Activated T-helper 1 cell treated with anti-CD3 and anti-CD28 coated beads, Interleukin-12 subunit alpha, Interleukin-12 subunit beta, Interleukin-2, Interleukin-4 antibody, amounts not matched to agents 30 ng/mL and 10 ng/mL and 1 ng/mL, durations not matched to agents 14 hours and 24 hours and 36 hours (primary cell): ENCODE results near the gene TSPAN4. TPM values are rescaled to one million over a fixed set of nuclear protein-coding genes. Genes with fewer than 3 reads are reported as not detected.
A peak's percentile ranks its signal among the peaks of the same experiment; 100 is the strongest.

Experiments used
- DNase-seq: peaks from one replicate; pipeline ENCODE4 v3.0.0; 2021; ENCODE audit warnings: low spot score
- H3K27ac Mint-ChIP-seq: one replicate; pipeline ENCODE4 v1.8.0; 2021; ENCODE audit warnings: mild to moderate bottlenecking, mixed read lengths
- H3K27me3 Mint-ChIP-seq: one replicate; pipeline ENCODE4 v1.8.0; 2022; ENCODE audit warnings: mild to moderate bottlenecking, moderate library complexity, mixed read lengths; ENCODE audit not compliant: insufficient read depth
- H3K36me3 Mint-ChIP-seq: one replicate; pipeline ENCODE4 v1.8.0; 2021; ENCODE audit warnings: low read depth, mixed read lengths
- H3K4me1 Mint-ChIP-seq: one replicate; pipeline ENCODE4 v1.8.0; 2021; ENCODE audit warnings: low read depth, mixed read lengths
- H3K4me3 Mint-ChIP-seq: one replicate; pipeline ENCODE4 v1.8.0; 2021; ENCODE audit warnings: mild to moderate bottlenecking, moderate library complexity, mixed read lengths
- H3K9me3 Mint-ChIP-seq: one replicate; pipeline ENCODE4 v1.8.0; 2021; ENCODE audit warnings: mixed read lengths
- intact Hi-C: fragments of 100-400 bp; cut with micrococcal nuclease; formaldehyde crosslinking; loops from one replicate; pipeline ENCODE4 v1.15.1; 2024
- total RNA-seq: library from RNA; stranded (reverse); gene quantifications from 2 replicates; pipeline ENCODE4 v1.2.3, GENCODE V29; 2022

Gene TSPAN4
- total RNA-seq, 1 donor from 2014 or later = 12.8 TPM

DNA sequence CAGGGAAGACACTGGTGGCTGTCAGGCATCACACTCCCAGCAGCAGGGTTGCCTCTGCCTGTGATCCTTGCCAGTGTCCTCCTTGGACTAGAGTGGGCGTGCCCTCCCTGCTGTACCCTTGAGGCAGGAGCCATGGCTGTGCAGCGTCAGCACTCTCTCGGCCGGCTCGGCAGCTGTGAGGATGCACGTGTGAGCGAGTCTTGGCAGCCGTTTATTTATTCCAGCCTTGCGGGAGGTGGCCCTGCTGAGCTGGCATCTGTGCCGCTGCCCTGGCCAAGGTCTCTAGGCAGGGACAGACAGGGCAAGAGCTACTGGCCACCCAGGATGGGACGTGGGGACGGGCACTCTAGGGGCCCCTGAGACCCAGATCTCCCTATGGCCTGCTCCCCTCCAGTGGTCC lies 33.9 kb downstream of the TSPAN4 start:
- no peak overlapping the region for H3K27ac Mint-ChIP-seq
- intact Hi-C loops = no loop called here
- no peaks in the 10 kb centered on the region for H3K27me3 Mint-ChIP-seq
- H3K9me3 Mint-ChIP-seq = no peaks in the 10 kb centered on the region
- H3K4me1 Mint-ChIP-seq = no peaks in the 10 kb centered on the region
- no peak for DNase-seq
- no peak overlapping the region for H3K4me3 Mint-ChIP-seq
- H3K36me3 Mint-ChIP-seq = peaks cover 7% of the 10 kb centered on the region

DNA sequence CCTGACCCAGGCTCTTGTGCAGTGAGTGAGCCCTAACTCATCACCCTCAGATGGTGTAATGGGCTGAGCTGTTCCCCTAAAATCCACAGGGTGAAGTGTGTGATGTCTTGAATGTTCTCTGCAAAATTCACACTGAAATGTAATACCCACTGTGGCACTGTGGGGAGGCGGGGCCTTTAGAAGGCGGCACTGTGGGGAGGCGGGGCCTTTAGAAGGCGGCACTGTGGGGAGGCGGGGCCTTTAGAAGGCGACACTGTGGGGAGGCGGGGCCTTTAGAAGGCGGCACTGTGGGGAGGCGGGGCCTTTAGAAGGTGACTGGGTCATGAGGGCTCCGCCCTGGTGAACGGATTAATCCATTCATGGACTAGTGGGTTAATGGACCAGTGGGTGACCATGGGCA lies 34.9 kb downstream of the TSPAN4 start:
- no peaks in the 10 kb centered on the region for H3K27me3 Mint-ChIP-seq
- DNase-seq = peak; percentile 8
- H3K27ac Mint-ChIP-seq = no peak overlapping the region
- no peaks in the 10 kb centered on the region for H3K9me3 Mint-ChIP-seq
- peaks cover 14% of the 10 kb centered on the region for H3K36me3 Mint-ChIP-seq
- H3K4me1 Mint-ChIP-seq = no peaks in the 10 kb centered on the region
- no peak overlapping the region for H3K4me3 Mint-ChIP-seq
- intact Hi-C loops = no loop called here

GRCh38 chr11:880447-880846 lies 37.8 kb downstream of the TSPAN4 start:
- no peak for DNase-seq
- intact Hi-C loops = no loop called here
- Mint-ChIP-seq H3K4me1 (no peaks in the 10 kb centered on the region), H3K27ac (no peak overlapping the region), H3K36me3 (peaks cover 12% of the 10 kb centered on the region), H3K9me3 (no peaks in the 10 kb centered on the region), H3K4me3 (no peak overlapping the region), H3K27me3 (no peaks in the 10 kb centered on the region)

GRCh38 chr11:882596-882995 lies 39.9 kb downstream of the TSPAN4 start:
- peaks cover 18% of the 10 kb centered on the region for H3K36me3 Mint-ChIP-seq

DNA sequence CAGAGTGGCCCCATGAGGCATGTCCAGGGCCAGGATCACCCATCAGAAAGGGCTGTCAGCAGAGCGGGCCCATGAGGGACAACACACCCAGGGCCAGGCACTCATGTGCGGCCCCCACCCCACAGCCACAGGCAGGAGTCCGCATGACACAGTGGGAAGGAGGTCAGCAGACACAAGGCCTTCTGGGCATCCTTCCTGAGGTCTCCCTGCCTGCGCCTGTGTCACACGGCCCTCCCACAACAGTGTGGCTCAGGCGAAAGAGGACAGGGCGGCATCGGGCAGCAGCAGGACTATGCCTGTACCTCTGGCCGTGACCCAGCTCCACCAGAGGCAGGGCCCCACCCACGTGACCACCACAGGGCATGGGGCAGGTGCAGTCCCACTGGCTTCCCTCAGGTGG lies 40.9 kb downstream of the TSPAN4 start:
- Mint-ChIP-seq H3K4me1 (no peaks in the 10 kb centered on the region), H3K27ac (no peak overlapping the region), H3K4me3 (no peak overlapping the region), H3K36me3 (peaks cover 18% of the 10 kb centered on the region), H3K9me3 (no peaks in the 10 kb centered on the region), H3K27me3 (no peaks in the 10 kb centered on the region)
- no peak for DNase-seq
- intact Hi-C loops = no loop called here

More at GRCh38 chr11:882596-882995, 39.9 kb downstream of the TSPAN4 start:
- intact Hi-C loops = no loop called here
- Mint-ChIP-seq H3K4me3 (no peak overlapping the region), H3K27me3 (no peaks in the 10 kb centered on the region), H3K4me1 (no peaks in the 10 kb centered on the region), H3K27ac (no peak overlapping the region), H3K9me3 (no peaks in the 10 kb centered on the region)
- DNase-seq = no peak

DNA sequence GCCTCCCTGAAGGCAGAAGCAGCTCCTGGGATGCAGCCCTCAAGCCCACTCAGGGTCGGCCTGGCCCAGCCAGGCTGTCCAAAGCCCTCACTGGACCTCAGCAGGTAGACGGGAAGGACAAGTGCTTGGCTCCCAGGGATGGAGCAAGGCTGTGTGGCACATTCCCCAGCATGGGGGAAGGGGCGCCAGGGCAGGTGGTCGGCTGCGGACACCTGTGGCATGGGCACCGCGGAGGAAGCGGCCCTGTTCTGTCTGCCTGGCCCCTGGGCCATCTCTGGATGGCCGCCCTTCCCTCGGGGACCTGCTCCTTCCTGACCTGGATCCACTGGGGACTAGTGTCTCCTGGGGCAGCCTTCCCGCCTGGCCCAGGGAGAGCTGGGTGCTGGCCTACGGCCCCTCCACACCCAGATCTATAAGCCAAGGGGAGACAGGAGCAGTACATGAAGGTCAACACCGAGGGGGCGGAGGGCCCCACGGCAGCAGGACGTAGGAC lies 42.0 kb downstream of the TSPAN4 start:
- Mint-ChIP-seq H3K4me3 (no peak overlapping the region), H3K27ac (no peak overlapping the region), H3K27me3 (no peaks in the 10 kb centered on the region), H3K36me3 (peaks cover 16% of the 10 kb centered on the region), H3K9me3 (no peaks in the 10 kb centered on the region), H3K4me1 (no peaks in the 10 kb centered on the region)
- DNase-seq = no peak
- intact Hi-C loops = no loop called here

DNA sequence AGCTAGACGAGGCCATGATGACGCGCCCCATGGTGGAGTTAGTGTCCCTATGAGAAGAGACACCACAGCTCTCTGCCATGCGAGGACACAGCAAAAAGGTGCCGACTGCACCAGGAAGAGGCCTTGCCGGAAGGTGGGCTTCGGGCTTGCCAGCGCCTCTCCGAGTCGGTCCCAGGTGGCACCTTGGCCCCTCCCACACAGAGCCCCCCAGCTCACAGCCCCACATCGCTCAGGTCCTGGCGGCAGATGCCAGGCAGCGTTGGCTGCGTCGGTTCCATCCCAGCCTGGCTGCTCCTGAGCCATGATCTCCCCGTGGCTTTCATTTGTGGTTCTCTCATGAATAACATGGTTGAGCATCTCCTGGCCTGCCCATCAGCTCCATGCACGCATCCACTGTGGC lies 43.9 kb downstream of the TSPAN4 start:
- H3K36me3 Mint-ChIP-seq = peaks cover 12% of the 10 kb centered on the region
- no peaks in the 10 kb centered on the region for H3K9me3 Mint-ChIP-seq
- no peak for DNase-seq
- no peaks in the 10 kb centered on the region for H3K4me1 Mint-ChIP-seq
- H3K27ac Mint-ChIP-seq = no peak overlapping the region
- intact Hi-C loops = no loop called here
- no peak overlapping the region for H3K4me3 Mint-ChIP-seq
- H3K27me3 Mint-ChIP-seq = no peaks in the 10 kb centered on the region

- peaks cover 6% of the 10 kb centered on the region for H3K36me3 Mint-ChIP-seq
- no peaks in the 10 kb centered on the region for H3K4me1 Mint-ChIP-seq
- DNase-seq = no peak
- no peak overlapping the region for H3K27ac Mint-ChIP-seq
- intact Hi-C loops = no loop called here
- no peak overlapping the region for H3K4me3 Mint-ChIP-seq
- no peaks in the 10 kb centered on the region for H3K27me3 Mint-ChIP-seq
- no peaks in the 10 kb centered on the region for H3K9me3 Mint-ChIP-seq
Observed at GRCh38 chr11:887589-887988, 44.9 kb downstream of the TSPAN4 start.

DNA sequence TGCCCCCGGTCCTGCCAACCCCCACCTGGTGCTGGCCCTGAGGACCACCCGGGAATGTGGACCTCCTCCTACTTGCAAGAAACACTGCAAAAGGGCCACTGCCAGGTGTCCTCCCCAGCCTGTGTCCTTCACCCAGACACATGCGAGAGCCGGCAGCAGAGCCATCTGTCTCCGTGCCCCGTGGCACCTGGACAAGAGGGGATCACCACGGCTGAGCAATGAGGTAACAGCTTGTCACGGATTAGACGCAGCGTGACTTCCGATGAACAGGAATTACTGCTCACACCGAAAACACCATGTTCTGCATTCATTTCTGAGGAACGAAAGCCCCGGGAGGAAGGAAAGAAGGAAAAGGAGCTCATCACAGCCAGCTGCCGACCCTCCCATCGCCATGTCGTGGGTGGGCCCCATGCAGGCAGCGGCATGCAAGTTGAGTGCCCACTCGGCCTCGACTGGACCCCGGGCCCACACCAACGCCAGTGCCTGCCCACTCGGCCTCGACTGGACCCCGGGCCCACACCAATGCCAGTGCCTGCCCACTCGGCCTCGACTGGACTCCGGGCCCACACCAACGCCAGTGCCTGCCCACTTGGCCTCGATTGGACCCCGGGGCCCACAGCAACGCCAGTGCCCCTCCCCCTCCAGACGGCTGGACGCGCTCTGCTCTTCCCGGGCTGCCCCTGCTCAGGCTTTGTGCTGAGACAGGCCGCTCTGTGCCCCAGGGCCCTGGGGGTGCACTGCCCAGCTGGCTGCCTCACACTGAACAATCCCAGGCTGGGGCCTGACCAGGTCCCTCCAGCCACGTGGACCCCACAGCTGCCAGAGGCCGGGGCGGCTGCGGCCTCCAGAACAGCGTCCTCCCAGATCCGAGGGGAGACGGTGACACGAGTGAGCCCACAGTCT lies 45.9 kb downstream of the TSPAN4 start:
- no peak for DNase-seq
- Mint-ChIP-seq H3K4me1 (no peaks in the 10 kb centered on the region), H3K4me3 (no peak overlapping the region), H3K27ac (no peak overlapping the region), H3K27me3 (no peaks in the 10 kb centered on the region), H3K36me3 (peaks cover 6% of the 10 kb centered on the region), H3K9me3 (no peaks in the 10 kb centered on the region)
- intact Hi-C loops = no loop called here

DNA sequence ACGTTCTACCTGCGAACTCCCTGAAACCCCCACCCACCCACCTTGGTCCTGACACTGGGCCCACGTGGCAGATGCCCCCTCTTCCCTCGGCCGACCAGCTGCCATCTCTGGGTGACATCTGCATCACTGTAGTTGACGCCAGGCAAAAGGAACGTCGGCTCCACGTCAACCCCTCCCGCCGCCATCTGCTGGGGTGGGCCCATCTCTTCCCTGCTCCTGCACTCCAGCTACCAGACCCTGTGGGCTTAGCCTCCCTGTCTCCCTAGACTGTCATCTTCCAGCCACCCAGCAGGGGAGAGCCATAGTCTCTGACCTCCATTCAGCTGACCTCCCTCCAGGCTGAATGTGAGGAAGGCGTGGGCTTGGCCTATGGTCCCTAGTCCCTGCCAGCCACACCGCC lies 46.6 kb downstream of the TSPAN4 start:
- no peak overlapping the region for H3K27ac Mint-ChIP-seq
- no peaks in the 10 kb centered on the region for H3K27me3 Mint-ChIP-seq
- intact Hi-C loops = no loop called here
- H3K9me3 Mint-ChIP-seq = no peaks in the 10 kb centered on the region
- no peaks in the 10 kb centered on the region for H3K4me1 Mint-ChIP-seq
- DNase-seq = no peak
- no peak overlapping the region for H3K4me3 Mint-ChIP-seq
- peaks cover 6% of the 10 kb centered on the region for H3K36me3 Mint-ChIP-seq

- Mint-ChIP-seq H3K4me1 (no peaks in the 10 kb centered on the region), H3K27me3 (no peaks in the 10 kb centered on the region), H3K9me3 (no peaks in the 10 kb centered on the region), H3K27ac (no peak overlapping the region), H3K36me3 (peaks cover 6% of the 10 kb centered on the region), H3K4me3 (no peak overlapping the region)
- intact Hi-C loops = no loop called here
- no peak for DNase-seq
Observed at GRCh38 chr11:889687-890475, 47.2 kb downstream of the TSPAN4 start.

GRCh38 chr11:890794-891540 lies 48.3 kb downstream of the TSPAN4 start:
- peaks cover 6% of the 10 kb centered on the region for H3K36me3 Mint-ChIP-seq
- intact Hi-C loops = no loop called here
- no peaks in the 10 kb centered on the region for H3K4me1 Mint-ChIP-seq
- H3K27me3 Mint-ChIP-seq = no peaks in the 10 kb centered on the region
- H3K9me3 Mint-ChIP-seq = no peaks in the 10 kb centered on the region
- H3K4me3 Mint-ChIP-seq = no peak overlapping the region
- no peak for DNase-seq
- no peak overlapping the region for H3K27ac Mint-ChIP-seq
